SK-N-SH (cell line): ENCODE results near the gene ATXN2. TPM values are rescaled to one million over a fixed set of nuclear protein-coding genes. Genes with fewer than 3 reads are reported as not detected.

Experiments
- CTCF ChIA-PET: fragments of 300-600, 350-600 bp; formaldehyde crosslinking; extraction: SDS; loops from one replicate; lab custom pipeline; 2021; lab: Yijun Ruan, JAX
- POLR2A ChIA-PET: fragments of 350-600 bp; sonication (Branson Sonifier 250); formaldehyde crosslinking; extraction: SDS; loops from one replicate; lab custom pipeline; 2020; ENCODE audit warnings: antibody characterized with exemption, inconsistent platforms; lab: Yijun Ruan, JAX
- DNase-seq: peaks from one replicate; pipeline ENCODE4 v3.0.0; 2012
- H2AFZ ChIP-seq: fragments of 200-600 bp; sonication (generic); 2 replicates; pipeline ENCODE4 v1.8.1; 2016; ENCODE audit warnings: antibody characterized with exemption, mild to moderate bottlenecking, low read depth
- H3F3A ChIP-seq: fragments of 200-600 bp; sonication (generic); replicated peaks from 2 replicates; pipeline ENCODE3; 2016; ENCODE audit warnings: antibody characterized with exemption, mild to moderate bottlenecking; ENCODE audit not compliant: insufficient read depth
- H3K27ac ChIP-seq, 2 experiments: fragments of 200-500 bp in 1 of 2; fragments of 200-600 bp in 1 of 2; sonication (Bioruptor generic) in 1 of 2; sonication (generic), shearing (Covaris generic) in 1 of 2; 2 replicates each; pipeline versions ENCODE4 v1.5.1 to v1.6.1; 2014 to 2016; ENCODE audit warnings: low read depth in 2 of 2, inconsistent platforms in 1 of 2, low read length in 1 of 2, mild to moderate bottlenecking in 1 of 2, mixed read lengths in 1 of 2
- H3K27me3 ChIP-seq: fragments of 200-600 bp; sonication (generic), shearing (Covaris generic); 2 replicates; pipeline ENCODE4 v1.6.1; 2016; ENCODE audit warnings: mixed run types; ENCODE audit not compliant: insufficient read depth
- H3K36me3 ChIP-seq, 2 experiments: fragments of 200-500 bp in 1 of 2; fragments of 200-600 bp in 1 of 2; sonication (Bioruptor generic) in 1 of 2; sonication (generic) in 1 of 2; replicated peaks in 1 of 2; 2 replicates each; pipeline versions ENCODE3 to v1.5.1; 2014 to 2016; ENCODE audit warnings: low read length in 1 of 2, mild to moderate bottlenecking in 1 of 2; ENCODE audit not compliant: insufficient read depth in 2 of 2, control insufficient read depth in 1 of 2
- H3K4me1 ChIP-seq, 2 experiments: fragments of 200-500 bp in 1 of 2; fragments of 200-600 bp in 1 of 2; sonication (Bioruptor generic) in 1 of 2; sonication (generic), shearing (Covaris generic) in 1 of 2; 2 replicates each; pipeline versions ENCODE4 v1.5.1 to v1.6.1; 2014 to 2016; ENCODE audit warnings: low read depth in 1 of 2, low read length in 1 of 2, mixed run types in 1 of 2; ENCODE audit not compliant: insufficient read depth in 2 of 2, control insufficient read depth in 1 of 2
- H3K4me2 ChIP-seq: fragments of 200-600 bp; sonication (generic), shearing (Covaris generic); 2 replicates; pipeline ENCODE4 v1.6.1; 2017; ENCODE audit warnings: mixed run types
- H3K4me3 ChIP-seq, 2 experiments: fragments of 200-500 bp in 1 of 2; fragments of 200-600 bp in 1 of 2; sonication (Bioruptor generic) in 1 of 2; sonication (generic), shearing (Covaris generic) in 1 of 2; 2 replicates each; pipeline versions ENCODE4 v1.5.1 to v1.8.1; 2014 to 2016; ENCODE audit warnings: low read depth in 2 of 2, inconsistent platforms in 1 of 2, low read length in 1 of 2, mild to moderate bottlenecking in 1 of 2, mixed read lengths in 1 of 2, moderate library complexity in 1 of 2
- H3K79me2 ChIP-seq: fragments of 200-600 bp; sonication (generic); 2 replicates; pipeline ENCODE4 v1.8.1; 2017; ENCODE audit warnings: mild to moderate bottlenecking; ENCODE audit not compliant: insufficient read depth
- H3K9ac ChIP-seq: fragments of 200-600 bp; sonication (generic); 2 replicates; pipeline ENCODE4 v1.6.1; 2017; ENCODE audit warnings: mixed run types
- H3K9me2 ChIP-seq: fragments of 200-600 bp; sonication (generic); 2 replicates; pipeline ENCODE4 v1.6.1; 2017; ENCODE audit warnings: mixed run types
- H3K9me3 ChIP-seq: fragments of 200-600 bp; sonication (generic); 2 replicates; pipeline ENCODE4 v1.6.1; 2017; ENCODE audit warnings: mixed run types, mild to moderate bottlenecking, moderate library complexity
- H4K20me1 ChIP-seq: fragments of 200-600 bp; sonication (generic); 2 replicates; pipeline ENCODE4 v1.6.1; 2017; ENCODE audit warnings: mild to moderate bottlenecking, mixed run types; ENCODE audit not compliant: insufficient read depth
- ELF1 ChIP-seq: IDR thresholded peaks from 2 replicates; pipeline ENCODE4 v1.4.0; 2012
- EP300 ChIP-seq, 2 experiments: IDR thresholded peaks; 2 replicates each; pipeline versions ENCODE4 v1.4.0 to v1.6.1; 2012; ENCODE audit warnings: borderline replicate concordance in 1 of 2, low read depth in 1 of 2, low read length in 1 of 2
- EZH2phosphoT487 ChIP-seq: fragments of 200-600 bp; sonication (generic); IDR thresholded peaks from 2 replicates; pipeline ENCODE4 v1.6.1; 2017; ENCODE audit warnings: low read depth, mixed run types, mild to moderate bottlenecking, antibody characterized with exemption, moderate library complexity, borderline replicate concordance
- FOSL2 ChIP-seq: IDR thresholded peaks from 2 replicates; pipeline ENCODE4 v1.4.0; 2012; ENCODE audit warnings: low read depth, mild to moderate bottlenecking, moderate library complexity, borderline replicate concordance
- FOXJ3 ChIP-seq: sonication (generic); formaldehyde crosslinking; IDR thresholded peaks from 2 replicates; pipeline ENCODE4 v1.5.1; 2020; ENCODE audit warnings: mild to moderate bottlenecking, missing genetic modification reagents
- GATA2 ChIP-seq: sonication (generic); formaldehyde crosslinking; IDR thresholded peaks from 2 replicates; pipeline ENCODE4 v1.5.0; 2020; ENCODE audit warnings: mild to moderate bottlenecking, missing genetic modification reagents
- IRF3 ChIP-seq: fragments of 150-350 bp; IDR thresholded peaks from 2 replicates; pipeline ENCODE4 v1.6.1; 2016; ENCODE audit warnings: mild to moderate bottlenecking, low read depth, low read length
- JUND ChIP-seq: IDR thresholded peaks from 2 replicates; pipeline ENCODE4 v1.4.0; 2012
- MAX ChIP-seq: IDR thresholded peaks from 2 replicates; pipeline ENCODE4 v1.4.0; 2012; ENCODE audit warnings: low read depth
- MXI1 ChIP-seq: IDR thresholded peaks from 2 replicates; pipeline ENCODE4 v1.6.1; 2012; ENCODE audit warnings: mild to moderate bottlenecking, low read depth, low read length, improper control_type of control experiment
- PBX3 ChIP-seq: IDR thresholded peaks from 2 replicates; pipeline ENCODE4; 2012
- RAD21 ChIP-seq: IDR thresholded peaks from 2 replicates; pipeline ENCODE4 v1.6.1; 2012; ENCODE audit warnings: mild to moderate bottlenecking, low read length
- RFX5 ChIP-seq: IDR thresholded peaks from 2 replicates; pipeline ENCODE4 v1.6.1; 2012; ENCODE audit warnings: mild to moderate bottlenecking, improper control_type of control experiment, low read length
- RXRA ChIP-seq: IDR thresholded peaks from 2 replicates; pipeline ENCODE4 v1.4.0; 2012; ENCODE audit warnings: low read depth, mild to moderate bottlenecking, borderline replicate concordance
- SIN3A ChIP-seq: IDR thresholded peaks from 2 replicates; pipeline ENCODE4 v1.6.1; 2012; ENCODE audit warnings: low read depth, mild to moderate bottlenecking, low read length, moderate library complexity, borderline replicate concordance
- SMC3 ChIP-seq: IDR thresholded peaks from 2 replicates; pipeline ENCODE4 v1.6.1; 2012; ENCODE audit warnings: low read depth, low read length, improper control_type of control experiment
- TAF1 ChIP-seq: IDR thresholded peaks from 2 replicates; pipeline ENCODE4 v1.6.1; 2012; ENCODE audit warnings: low read depth, mild to moderate bottlenecking, low read length, moderate library complexity, borderline replicate concordance
- TEAD4 ChIP-seq: IDR thresholded peaks from 2 replicates; pipeline ENCODE4 v1.4.0; 2012; ENCODE audit warnings: mild to moderate bottlenecking, borderline replicate concordance; ENCODE audit not compliant: insufficient read depth
- USF1 ChIP-seq: IDR thresholded peaks from 2 replicates; pipeline ENCODE4 v1.4.0; 2012; ENCODE audit warnings: low read depth, borderline replicate concordance
- ZBTB33 ChIP-seq: IDR thresholded peaks from 2 replicates; pipeline ENCODE4 v1.4.0; 2012; ENCODE audit warnings: low read depth, borderline replicate concordance
- WGBS: methylation state at CpG from one replicate; pipeline ENCODE4 v1.1.6; 2017; ENCODE audit warnings: low lambda C conversion rate; 5-methylcytosine and 5-hydroxymethylcytosine counted together
- polyA plus RNA-seq, 3 experiments: library from polyadenylated mRNA; depleted of rRNA; stranded (reverse); fragments of >200 nt; gene quantifications; 2 replicates each; pipeline ENCODE4 v1.2.3, GENCODE V29; 2012

The ATXN2 gene
- polyA plus RNA-seq, 1 of the 3 experiments (the other 2 are of a cell fraction) = 35.7 TPM

GRCh38 chr12:111447571-111448265 is 151.4 kb downstream of the ATXN2 start:
- peaks cover 41% of the 10 kb centered on the region for H3K79me2 ChIP-seq
- H3K9ac ChIP-seq = no peak overlapping the region
- H3K9me2 ChIP-seq = no peaks in the 10 kb centered on the region
- H3F3A ChIP-seq = peaks cover 76% of the 10 kb centered on the region
- H2AFZ ChIP-seq = no peak overlapping the region
- H4K20me1 ChIP-seq = peaks cover 59% of the 10 kb centered on the region
- peaks cover 29 to 50% of the 10 kb centered on the region in 2 experiments; a peak in 2 of 4 replicates for H3K4me1 ChIP-seq
- ChIA-PET POLR2A (no interaction called here), CTCF (interaction anchor here (1.4 to 28.3 kb wide), 2 partner anchors 46 to 80 kb away, joined by 3 to 618 read pairs; partner anchors contain the start of gene SH2B3)
- H3K27me3 ChIP-seq = no peaks in the 10 kb centered on the region
- no peak for DNase-seq
- no peaks in the 10 kb centered on the region for H3K9me3 ChIP-seq
- no peak overlapping the region for H3K4me3 ChIP-seq
- peaks cover 38 to 77% of the 10 kb centered on the region in 2 experiments for H3K36me3 ChIP-seq
- peak overlapping the region in 1 of 2 experiments; percentile 28; a peak in 1 of 4 replicates for H3K27ac ChIP-seq
- TF ChIP-seq USF1 (no peak), IRF3 (no peak), TEAD4 (no peak), JUND (no peak), GATA2 (no peak), FOSL2 (no peak), RFX5 (no peak), MAX (no peak), RXRA (no peak), PBX3 (no peak), FOXJ3 (CRISPR knock-in tag) (no peak), SMC3 (no peak), TAF1 (no peak), ZBTB33 (no peak), MXI1 (no peak), ELF1 (no peak), SIN3A (no peak), RAD21 (no peak), EP300 (IDR thresholded peaks at IDR 0.05; ENCODE audit: borderline replicate concordance in 1 of 2, low read depth in 1 of 2, low read length in 1 of 2) (no peak), EZH2phosphoT487 (no peak)
- WGBS = 98% methylated on average over 23 of the region's 28 CpGs
- H3K4me2 ChIP-seq = no peak overlapping the region
